ENCODE results near the gene P2RX5. TPM values are rescaled to one million over a fixed set of nuclear protein-coding genes. Genes with fewer than 3 reads are reported as not detected.
A peak's percentile ranks its signal among the peaks of the same experiment; 100 is the strongest.

P2RX5 gene
- total RNA-seq, 1 donor from 2014 or later, result 92.8 TPM

DNA sequence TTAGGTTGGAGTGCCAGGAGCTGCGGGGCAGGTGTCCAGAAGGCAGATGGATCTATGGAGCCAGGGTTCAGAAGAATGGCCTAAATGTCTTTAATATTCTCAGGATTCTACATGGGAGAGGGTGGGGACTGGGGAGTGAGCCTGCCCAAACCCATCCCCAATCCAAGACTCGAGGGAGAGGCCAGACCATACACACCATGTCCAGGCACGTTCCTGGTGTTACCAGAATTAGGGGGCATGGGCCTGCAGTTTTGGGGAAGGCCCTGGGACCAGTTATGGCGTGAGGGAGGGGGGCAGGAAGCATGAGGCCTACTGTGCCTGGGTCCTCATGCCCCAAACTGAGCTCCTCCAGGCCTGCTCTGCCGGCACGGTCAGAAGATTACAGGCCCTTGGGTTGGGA, 29.4 kb downstream of the P2RX5 start:
- Mint-ChIP-seq H3K9me3 (no peaks in the 10 kb centered on the region), H3K27ac (no peak overlapping the region), H3K27me3 (no peaks in the 10 kb centered on the region), H3K36me3 (ENCODE audit: low read depth) (peaks cover 12% of the 10 kb centered on the region), H3K4me3 (peak overlapping the region; percentile 28), H3K4me1 (peaks cover 20% of the 10 kb centered on the region)
- DNase-seq, result no peak
- intact Hi-C loops (cut with micrococcal nuclease), result no loop called here

GRCh38 chr17:3665834-3666233, 30.1 kb downstream of the P2RX5 start:
- intact Hi-C loops (cut with micrococcal nuclease), result no loop called here
- Mint-ChIP-seq H3K9me3 (no peaks in the 10 kb centered on the region), H3K27me3 (no peaks in the 10 kb centered on the region), H3K36me3 (ENCODE audit: low read depth) (peaks cover 9% of the 10 kb centered on the region), H3K4me1 (peaks cover 20% of the 10 kb centered on the region), H3K4me3 (peak overlapping the region; percentile 28), H3K27ac (no peak overlapping the region)
- no peak for DNase-seq

DNA sequence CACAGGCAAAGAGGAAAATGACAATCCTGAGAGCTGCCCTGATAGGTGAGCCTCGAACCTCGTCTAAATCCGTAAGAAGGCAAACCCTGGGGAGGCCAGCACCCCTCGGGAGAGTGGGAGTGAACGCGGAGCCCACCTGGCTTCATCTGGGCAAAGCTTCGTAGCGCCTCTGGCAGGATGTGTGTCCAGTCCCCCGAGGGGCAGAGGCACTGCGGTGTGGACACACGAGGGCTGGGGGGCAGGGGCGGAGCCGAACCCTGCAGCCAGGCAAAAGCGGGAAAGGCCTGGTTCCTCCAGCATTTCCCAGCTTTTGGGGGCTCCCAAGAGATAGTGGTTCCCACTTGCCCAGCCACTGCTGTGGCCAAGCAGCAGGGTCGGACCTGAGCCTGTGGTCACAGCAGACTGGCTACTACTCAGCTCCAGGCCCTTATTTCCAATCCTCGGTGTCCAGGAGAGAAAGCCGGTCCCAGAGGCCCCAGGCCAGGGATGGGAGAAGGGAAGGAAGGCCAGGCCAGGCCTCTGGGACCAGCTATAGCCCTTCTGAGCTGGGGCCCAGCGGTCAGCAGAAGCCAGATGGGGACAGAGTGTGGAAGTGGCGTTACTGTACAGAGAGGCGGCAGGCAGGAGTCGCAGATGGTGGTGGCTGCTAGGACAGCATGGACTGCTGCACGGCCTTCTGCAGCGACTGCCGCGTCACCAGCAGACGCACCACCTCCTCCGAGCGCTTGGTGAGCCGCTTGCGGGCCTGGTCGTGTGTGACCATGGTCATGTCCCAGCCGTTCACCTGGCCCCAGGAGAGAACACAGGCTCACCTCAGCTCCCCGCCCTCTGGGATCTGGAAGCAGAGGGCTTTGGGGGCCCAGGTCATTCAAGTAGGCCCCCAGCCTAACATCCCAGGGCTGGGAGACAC, 32.6 kb downstream of the P2RX5 start:
- no peaks in the 10 kb centered on the region for H3K9me3 Mint-ChIP-seq
- no peak for DNase-seq
- H3K4me1 Mint-ChIP-seq, result peaks cover 9% of the 10 kb centered on the region
- no peaks in the 10 kb centered on the region for H3K27me3 Mint-ChIP-seq
- H3K36me3 Mint-ChIP-seq (ENCODE audit: low read depth), result no peaks in the 10 kb centered on the region
- H3K4me3 Mint-ChIP-seq, result no peak overlapping the region
- intact Hi-C loops (cut with micrococcal nuclease), result no loop called here
- H3K27ac Mint-ChIP-seq, result no peak overlapping the region

GRCh38 chr17:3660311-3660891, 35.6 kb downstream of the P2RX5 start:
- Mint-ChIP-seq H3K4me3 (no peak overlapping the region), H3K27ac (no peak overlapping the region), H3K4me1 (no peaks in the 10 kb centered on the region), H3K9me3 (no peaks in the 10 kb centered on the region), H3K36me3 (ENCODE audit: low read depth) (peaks cover 6% of the 10 kb centered on the region), H3K27me3 (no peaks in the 10 kb centered on the region)
- no peak for DNase-seq
- intact Hi-C loops (cut with micrococcal nuclease), result no loop called here

- no peaks in the 10 kb centered on the region for H3K27me3 Mint-ChIP-seq
- no peak overlapping the region for H3K4me3 Mint-ChIP-seq
- H3K4me1 Mint-ChIP-seq, result no peaks in the 10 kb centered on the region
- H3K27ac Mint-ChIP-seq, result no peak overlapping the region
- H3K9me3 Mint-ChIP-seq, result no peaks in the 10 kb centered on the region
- no peak for DNase-seq
- intact Hi-C loops (cut with micrococcal nuclease), result no loop called here
- H3K36me3 Mint-ChIP-seq (ENCODE audit: low read depth), result peaks cover 6% of the 10 kb centered on the region
These were observed 36.3 kb downstream of the P2RX5 start for GRCh38 chr17:3659541-3660111.

GRCh38 chr17:3658784-3659449, 37.0 kb downstream of the P2RX5 start:
- Mint-ChIP-seq H3K4me3 (no peak overlapping the region), H3K9me3 (no peaks in the 10 kb centered on the region), H3K27ac (no peak overlapping the region), H3K4me1 (no peaks in the 10 kb centered on the region), H3K36me3 (ENCODE audit: low read depth) (peaks cover 7% of the 10 kb centered on the region), H3K27me3 (no peaks in the 10 kb centered on the region)
- intact Hi-C loops (cut with micrococcal nuclease), result no loop called here
- no peak for DNase-seq

DNA sequence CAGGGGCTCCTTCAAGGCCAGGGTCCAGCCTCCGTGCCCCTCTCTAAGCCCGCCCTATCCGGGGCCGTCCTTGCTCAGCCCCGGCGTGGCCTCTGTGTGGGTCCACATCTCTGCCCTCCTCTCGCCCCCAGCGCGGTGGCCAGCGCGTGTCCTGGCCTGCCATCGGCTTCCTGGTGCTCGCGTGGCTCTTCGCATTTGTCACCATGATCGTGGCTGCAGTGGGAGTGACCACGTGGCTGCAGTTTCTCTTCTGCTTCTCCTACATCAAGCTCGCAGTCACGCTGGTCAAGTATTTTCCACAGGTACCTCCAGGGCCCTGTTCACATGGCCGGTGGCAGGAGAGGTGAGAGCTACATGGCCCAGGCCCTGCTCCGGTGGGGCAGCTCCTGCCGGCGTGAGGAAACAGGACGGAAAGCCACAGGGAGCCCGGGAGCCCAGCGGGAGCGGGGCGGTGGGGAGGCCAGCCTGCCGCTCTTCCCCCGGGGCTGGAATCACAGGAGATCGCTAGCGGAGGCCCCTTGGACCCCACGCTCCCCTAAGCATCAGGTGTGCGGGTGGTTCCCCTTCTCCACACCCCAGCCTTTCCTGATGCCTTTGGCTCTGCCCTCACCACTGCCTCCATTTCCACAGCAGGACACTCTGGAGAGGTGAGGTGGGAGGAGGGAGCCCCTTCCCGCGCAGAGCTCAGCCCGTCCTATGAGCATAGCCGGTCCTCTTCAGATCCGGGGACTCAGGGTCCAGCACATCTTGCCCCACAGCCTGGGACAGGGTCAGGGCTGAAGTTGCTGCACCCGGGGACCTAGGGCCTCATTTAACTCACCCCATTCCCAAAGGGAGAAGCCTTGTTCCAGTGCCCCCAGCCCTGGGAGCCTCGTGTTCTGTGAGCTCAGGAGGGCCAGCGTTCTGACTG, 37.8 kb downstream of the P2RX5 start:
- Mint-ChIP-seq H3K4me3 (no peak overlapping the region), H3K27me3 (no peaks in the 10 kb centered on the region), H3K9me3 (no peaks in the 10 kb centered on the region), H3K36me3 (ENCODE audit: low read depth) (peaks cover 10% of the 10 kb centered on the region), H3K4me1 (no peaks in the 10 kb centered on the region), H3K27ac (no peak overlapping the region)
- intact Hi-C loops (cut with micrococcal nuclease), result no loop called here
- no peak for DNase-seq

DNA sequence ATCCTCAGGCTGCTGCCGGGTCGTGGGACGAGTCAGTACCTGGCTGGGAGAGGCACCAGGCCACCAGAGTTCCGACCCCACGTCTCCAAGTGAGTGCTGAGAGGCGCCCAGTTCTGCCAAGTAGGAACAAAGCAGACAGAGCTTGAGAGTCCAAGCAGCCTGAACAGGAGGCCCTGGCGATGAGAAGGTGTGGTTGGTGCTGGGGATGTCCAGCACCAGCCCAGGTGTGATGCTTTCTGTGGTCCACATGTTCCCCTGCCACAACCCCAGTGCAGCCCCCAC, 38.4 kb downstream of the P2RX5 start:
- H3K27me3 Mint-ChIP-seq, result no peaks in the 10 kb centered on the region
- H3K36me3 Mint-ChIP-seq (ENCODE audit: low read depth), result peaks cover 10% of the 10 kb centered on the region
- H3K9me3 Mint-ChIP-seq, result no peaks in the 10 kb centered on the region
- H3K4me3 Mint-ChIP-seq, result no peak overlapping the region
- intact Hi-C loops (cut with micrococcal nuclease), result no loop called here
- no peaks in the 10 kb centered on the region for H3K4me1 Mint-ChIP-seq
- no peak overlapping the region for H3K27ac Mint-ChIP-seq
- DNase-seq, result no peak

GRCh38 chr17:3656755-3657587, 39.0 kb downstream of the P2RX5 start:
- DNase-seq, result no peak
- H3K4me1 Mint-ChIP-seq, result no peaks in the 10 kb centered on the region
- H3K9me3 Mint-ChIP-seq, result no peaks in the 10 kb centered on the region
- intact Hi-C loops (cut with micrococcal nuclease), result no loop called here
- no peaks in the 10 kb centered on the region for H3K27me3 Mint-ChIP-seq
- peaks cover 10% of the 10 kb centered on the region for H3K36me3 Mint-ChIP-seq (ENCODE audit: low read depth)
- no peak overlapping the region for H3K4me3 Mint-ChIP-seq
- no peak overlapping the region for H3K27ac Mint-ChIP-seq

GRCh38 chr17:3656353-3656752, 39.6 kb downstream of the P2RX5 start:
- Mint-ChIP-seq H3K27me3 (no peaks in the 10 kb centered on the region), H3K4me1 (no peaks in the 10 kb centered on the region), H3K4me3 (no peak overlapping the region), H3K27ac (no peak overlapping the region), H3K9me3 (no peaks in the 10 kb centered on the region), H3K36me3 (ENCODE audit: low read depth) (peaks cover 10% of the 10 kb centered on the region)
- intact Hi-C loops (cut with micrococcal nuclease), result no loop called here
- no peak for DNase-seq

- Mint-ChIP-seq H3K36me3 (ENCODE audit: low read depth) (peaks cover 10% of the 10 kb centered on the region), H3K27me3 (no peaks in the 10 kb centered on the region)
- intact Hi-C loops (cut with micrococcal nuclease), result no loop called here
These were observed 40.2 kb downstream of the P2RX5 start for GRCh38 chr17:3655766-3656165.

GRCh38 chr17:3647769-3648555, 48.0 kb downstream of the P2RX5 start:
- Mint-ChIP-seq H3K9me3 (no peaks in the 10 kb centered on the region), H3K4me3 (no peak overlapping the region), H3K36me3 (ENCODE audit: low read depth) (peaks cover 36% of the 10 kb centered on the region), H3K27me3 (no peaks in the 10 kb centered on the region), H3K27ac (peak overlapping the region; percentile 11), H3K4me1 (peaks cover 19% of the 10 kb centered on the region)
- DNase-seq, result peak; percentile 83
- intact Hi-C loops (cut with micrococcal nuclease), result loop anchor here (2.0 kb wide), 1 partner anchor 45 kb away; no protein-coding TSS in a partner anchor

More at GRCh38 chr17:3655766-3656165, 40.2 kb downstream of the P2RX5 start:
- H3K9me3 Mint-ChIP-seq, result no peaks in the 10 kb centered on the region
- H3K4me3 Mint-ChIP-seq, result no peak overlapping the region
- peak overlapping the region; percentile 37 for H3K27ac Mint-ChIP-seq
- no peak for DNase-seq
- H3K4me1 Mint-ChIP-seq, result no peaks in the 10 kb centered on the region
